ENCODE results near the gene FOXP1.

The FOXP1 gene

GRCh38 chr3:71468311-71469137, 115.0 kb downstream of the FOXP1 start:
- no peak overlapping the region for H3K27ac ChIP-seq
- H3K9me3 ChIP-seq (ENCODE audit: severe bottlenecking), result no peaks in the 10 kb centered on the region
- no peaks in the 10 kb centered on the region for H3K36me3 ChIP-seq
- no peaks in the 10 kb centered on the region for H3K27me3 ChIP-seq (ENCODE audit: insufficient read depth, low read depth, severe bottlenecking)
- DNase-seq, result no peak
- TF ChIP-seq, protein P1, sequence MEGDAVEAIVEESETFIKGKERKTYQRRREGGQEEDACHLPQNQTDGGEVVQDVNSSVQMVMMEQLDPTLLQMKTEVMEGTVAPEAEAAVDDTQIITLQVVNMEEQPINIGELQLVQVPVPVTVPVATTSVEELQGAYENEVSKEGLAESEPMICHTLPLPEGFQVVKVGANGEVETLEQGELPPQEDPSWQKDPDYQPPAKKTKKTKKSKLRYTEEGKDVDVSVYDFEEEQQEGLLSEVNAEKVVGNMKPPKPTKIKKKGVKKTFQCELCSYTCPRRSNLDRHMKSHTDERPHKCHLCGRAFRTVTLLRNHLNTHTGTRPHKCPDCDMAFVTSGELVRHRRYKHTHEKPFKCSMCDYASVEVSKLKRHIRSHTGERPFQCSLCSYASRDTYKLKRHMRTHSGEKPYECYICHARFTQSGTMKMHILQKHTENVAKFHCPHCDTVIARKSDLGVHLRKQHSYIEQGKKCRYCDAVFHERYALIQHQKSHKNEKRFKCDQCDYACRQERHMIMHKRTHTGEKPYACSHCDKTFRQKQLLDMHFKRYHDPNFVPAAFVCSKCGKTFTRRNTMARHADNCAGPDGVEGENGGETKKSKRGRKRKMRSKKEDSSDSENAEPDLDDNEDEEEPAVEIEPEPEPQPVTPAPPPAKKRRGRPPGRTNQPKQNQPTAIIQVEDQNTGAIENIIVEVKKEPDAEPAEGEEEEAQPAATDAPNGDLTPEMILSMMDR (IDR thresholded peaks at IDR 0.05; ENCODE audit: low read depth, low read length), result no peak
- no peak overlapping the region for H3K4me3 ChIP-seq (ENCODE audit: low read depth, low read length)

DNA sequence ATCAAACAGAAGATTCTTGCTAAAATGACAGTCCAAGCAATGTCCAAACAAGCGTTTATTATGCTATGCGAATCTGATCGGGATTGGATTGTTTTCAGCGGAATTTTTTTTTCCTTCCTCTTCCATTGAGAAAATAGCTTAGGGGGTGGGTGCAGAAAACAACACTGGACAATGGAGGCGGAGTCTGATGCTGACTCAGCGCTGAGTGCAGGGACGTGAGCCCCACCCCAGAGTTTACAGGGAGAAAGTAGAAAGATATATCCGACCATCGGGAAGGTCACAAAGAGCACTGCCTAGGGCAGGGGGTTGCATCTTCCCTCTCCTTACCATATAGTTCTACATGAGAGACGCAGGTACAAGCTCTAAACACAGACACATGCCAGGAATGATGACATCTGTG, 117.0 kb downstream of the FOXP1 start:
- no peak overlapping the region for H3K27ac ChIP-seq
- TF ChIP-seq, protein P1 (IDR thresholded peaks at IDR 0.05; ENCODE audit: low read depth, low read length), result no peak
- H3K27me3 ChIP-seq (ENCODE audit: insufficient read depth, low read depth, severe bottlenecking), result no peaks in the 10 kb centered on the region
- no peak overlapping the region for H3K4me3 ChIP-seq (ENCODE audit: low read depth, low read length)
- H3K36me3 ChIP-seq, result no peaks in the 10 kb centered on the region
- no peak for DNase-seq
- no peaks in the 10 kb centered on the region for H3K9me3 ChIP-seq (ENCODE audit: severe bottlenecking)

DNA sequence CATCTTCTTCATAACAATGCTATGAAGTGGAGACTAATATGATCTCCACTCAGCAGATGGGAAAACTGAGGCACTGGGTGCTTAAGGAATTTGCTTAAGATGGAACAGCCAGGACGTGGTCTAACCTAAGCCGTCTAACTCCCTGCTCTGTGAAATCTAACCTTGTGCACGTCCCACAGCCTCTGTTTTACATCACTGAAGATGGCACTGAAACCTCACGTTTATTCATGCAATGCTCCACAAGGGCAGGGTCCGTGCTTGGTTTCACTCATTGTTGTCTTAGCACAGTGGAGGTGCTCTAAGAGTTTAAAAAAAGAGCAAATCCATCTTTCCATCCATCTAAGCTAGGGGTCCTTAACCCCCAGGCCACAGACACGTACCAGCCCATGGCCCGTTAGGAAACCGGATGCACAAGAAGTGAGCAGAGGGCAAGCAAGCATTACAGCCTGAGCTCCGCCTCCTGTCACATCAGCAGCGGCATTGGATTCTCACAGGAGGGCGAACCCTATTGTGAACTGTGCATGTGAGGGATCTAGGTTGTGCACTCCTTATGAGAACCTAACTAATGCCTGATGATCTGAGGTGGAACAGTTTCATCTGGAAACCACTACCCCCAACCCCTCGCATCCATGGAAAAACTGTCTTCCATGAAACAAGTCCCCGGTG, 118.0 kb downstream of the FOXP1 start:
- Histone ChIP-seq H3K9me3 (ENCODE audit: severe bottlenecking) (no peaks in the 10 kb centered on the region), H3K27me3 (ENCODE audit: insufficient read depth, low read depth, severe bottlenecking) (no peaks in the 10 kb centered on the region), H3K36me3 (no peaks in the 10 kb centered on the region), H3K27ac (no peak overlapping the region), H3K4me3 (ENCODE audit: low read depth, low read length) (no peak overlapping the region)
- DNase-seq, result no peak
- TF ChIP-seq, protein P1 (IDR thresholded peaks at IDR 0.05; ENCODE audit: low read depth, low read length), result no peak

DNA sequence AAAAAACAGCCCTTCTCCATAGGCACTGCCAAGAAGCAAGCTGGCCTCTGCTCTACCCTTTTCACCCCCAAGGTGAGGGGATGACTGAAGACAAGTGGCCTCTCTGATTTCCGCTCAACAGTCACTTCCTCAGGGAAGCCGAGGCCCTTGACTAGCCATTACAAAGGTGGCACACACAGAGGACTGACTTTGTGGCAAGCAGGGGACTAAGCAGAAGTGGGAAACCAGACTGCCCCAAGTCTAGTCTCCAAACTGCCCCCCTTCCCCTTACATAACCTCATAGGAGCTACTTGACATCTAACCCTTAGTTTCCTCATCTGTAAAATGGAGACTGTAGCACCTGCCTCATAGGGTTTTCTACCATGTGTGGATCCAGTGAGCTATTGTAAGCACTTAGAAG, 118.9 kb downstream of the FOXP1 start:
- no peaks in the 10 kb centered on the region for H3K36me3 ChIP-seq
- TF ChIP-seq, protein P1 (IDR thresholded peaks at IDR 0.05; ENCODE audit: low read depth, low read length), result no peak
- H3K27ac ChIP-seq, result no peak overlapping the region

GRCh38 chr3:71463617-71464016, 119.9 kb downstream of the FOXP1 start:
- Histone ChIP-seq H3K27me3 (ENCODE audit: insufficient read depth, low read depth, severe bottlenecking) (no peaks in the 10 kb centered on the region), H3K36me3 (no peaks in the 10 kb centered on the region), H3K9me3 (ENCODE audit: severe bottlenecking) (no peaks in the 10 kb centered on the region), H3K27ac (no peak overlapping the region), H3K4me3 (ENCODE audit: low read depth, low read length) (no peak overlapping the region)
- no peak for DNase-seq
- TF ChIP-seq, protein P1 (IDR thresholded peaks at IDR 0.05; ENCODE audit: low read depth, low read length), result no peak

More for the DNA sequence above, 118.9 kb downstream of the FOXP1 start:
- Histone ChIP-seq H3K9me3 (ENCODE audit: severe bottlenecking) (no peaks in the 10 kb centered on the region), H3K4me3 (ENCODE audit: low read depth, low read length) (no peak overlapping the region), H3K27me3 (ENCODE audit: insufficient read depth, low read depth, severe bottlenecking) (no peaks in the 10 kb centered on the region)
- DNase-seq, result no peak

Data from WERI-Rb-1 (cell line).